Neural cell (in vitro differentiated cells): ENCODE results near the gene BRF1.

Source experiments
- CTCF ChIP-seq: fragments of 450-650 bp; IDR thresholded peaks from 2 replicates; pipeline ENCODE4 v1.5.1; 2014; ENCODE audit warnings: antibody characterized with exemption, mild to moderate bottlenecking, moderate library complexity; ENCODE audit not compliant: poor library complexity, severe bottlenecking
- EP300 ChIP-seq: fragments of 450-650 bp; conservative IDR thresholded peaks from 2 replicates; pipeline ENCODE4 v1.6.1; 2014; ENCODE audit warnings: antibody characterized with exemption, mild to moderate bottlenecking, moderate library complexity; ENCODE audit not compliant: poor library complexity, severe bottlenecking
- EZH2 ChIP-seq: fragments of 200-600, 300-800 bp; shearing (Covaris generic), sonication (generic); IDR thresholded peaks from 2 replicates; pipeline ENCODE4 v1.6.1; 2014; ENCODE audit warnings: antibody characterized with exemption, low read length, borderline replicate concordance, mild to moderate bottlenecking; ENCODE audit not compliant: insufficient read depth, poor library complexity, severe bottlenecking
- MXI1 ChIP-seq: fragments of 450-650 bp; conservative IDR thresholded peaks from 2 replicates; pipeline ENCODE4 v1.6.1; 2014; ENCODE audit warnings: antibody characterized with exemption, mild to moderate bottlenecking; ENCODE audit not compliant: poor library complexity, severe bottlenecking
- POLR2AphosphoS5 ChIP-seq: IDR thresholded peaks from 2 replicates; pipeline ENCODE4 v1.6.1; 2012
- RAD21 ChIP-seq: fragments of 450-650 bp; conservative IDR thresholded peaks from 2 replicates; pipeline ENCODE4 v1.6.1; 2014; ENCODE audit warnings: antibody characterized with exemption, mild to moderate bottlenecking, moderate library complexity
- SMC3 ChIP-seq: fragments of 450-650 bp; conservative IDR thresholded peaks from 2 replicates; pipeline ENCODE4 v1.6.1; 2014; ENCODE audit warnings: antibody characterized with exemption, mild to moderate bottlenecking, moderate library complexity; ENCODE audit not compliant: poor library complexity
- TAF1 ChIP-seq: IDR thresholded peaks from 2 replicates; pipeline ENCODE4 v1.6.1; 2012; ENCODE audit warnings: low read depth

DNA sequence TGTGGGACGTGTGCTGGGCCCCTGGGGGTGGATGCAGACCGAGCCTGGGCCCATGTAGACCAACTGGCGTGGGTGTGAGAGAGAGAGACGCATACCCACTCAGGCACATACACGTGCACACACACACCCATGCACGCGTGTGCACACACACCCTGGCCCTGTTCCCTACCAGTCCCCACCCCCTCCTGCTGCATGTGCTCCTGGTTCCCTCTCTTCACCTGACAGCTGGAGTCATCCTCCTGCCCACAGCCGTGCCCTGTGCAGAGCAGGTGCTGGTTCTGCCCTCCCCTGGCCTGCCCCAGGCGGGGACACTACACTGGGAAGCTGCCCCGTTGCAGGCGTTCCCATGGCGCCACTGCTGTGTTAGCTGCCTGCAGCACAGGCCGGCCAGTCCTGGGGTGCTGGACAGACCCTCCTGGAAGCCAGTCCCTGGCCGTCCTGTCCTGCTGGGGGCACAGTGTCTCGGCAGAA lies 32.3 kb upstream of the BRF1 start:
- TF ChIP-seq CTCF (no peak), POLR2AphosphoS5 (no peak), EZH2 (no peak), SMC3 (no peak), MXI1 (no peak), RAD21 (no peak), EP300 (no peak), TAF1 (no peak)
